Erythroblast (primary cell): ENCODE results near the gene SLC30A7.

ENCODE experiments used
- DNase-seq, 2 experiments: peaks; one replicate each; lab custom pipeline; 2025; lab: John Stamatoyannopoulos, UW
- GATA1 ChIP-seq: IDR thresholded peaks from 2 replicates; pipeline ENCODE4 v1.6.1; 2011; ENCODE audit warnings: low read depth, mild to moderate bottlenecking, control low read depth, low read length, moderate library complexity
- POLR2A ChIP-seq: IDR thresholded peaks from 2 replicates; pipeline ENCODE4 v1.6.1; 2011; ENCODE audit warnings: mild to moderate bottlenecking, low read length

The SLC30A7 gene

GRCh38 chr1:101025657-101026429 lies 130.0 kb downstream of the SLC30A7 start, which contains the start of gene DPH5:
Gene DPH5, minus strand, starts transcription at chr1:101025784. Its CDS starts 341 bp downstream, at chr1:101025443.
- no peak for TF ChIP-seq GATA1
- peak; percentile 85 for TF ChIP-seq POLR2A
- DNase-seq: peak; percentile 91 to 92

DNA sequence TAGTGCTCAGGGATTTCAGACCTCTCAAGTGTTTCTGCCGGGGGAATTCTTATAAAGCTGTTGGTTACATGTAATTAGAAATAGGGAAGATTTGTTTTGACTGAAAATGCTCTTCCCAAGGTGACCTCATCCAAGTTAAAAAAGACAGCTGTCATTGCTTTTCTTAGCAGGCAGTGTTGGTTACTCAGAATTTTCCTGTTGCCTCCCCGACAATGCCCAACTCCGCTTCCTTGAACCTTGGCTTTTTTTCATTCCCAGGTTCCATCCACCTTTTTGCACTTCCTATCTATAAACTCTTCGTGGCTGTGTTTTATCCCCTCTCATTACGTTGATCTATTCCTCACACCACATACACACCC lies 130.5 kb downstream of the SLC30A7 start:
- no peak for TF ChIP-seq POLR2A
- no peak for TF ChIP-seq GATA1
- no peak for DNase-seq

- DNase-seq: peak in 1 of 2 experiments; percentile 5
- TF ChIP-seq GATA1: no peak
- no peak for TF ChIP-seq POLR2A
Observed at GRCh38 chr1:101027194-101027772, 131.4 kb downstream of the SLC30A7 start.

GRCh38 chr1:101028466-101028865 lies 132.6 kb downstream of the SLC30A7 start:
- no peak for TF ChIP-seq POLR2A
- DNase-seq: no peak

- no peak for TF ChIP-seq GATA1
- no peak for TF ChIP-seq POLR2A
- no peak for DNase-seq
Observed at GRCh38 chr1:101029184-101029583, 133.3 kb downstream of the SLC30A7 start.

DNA sequence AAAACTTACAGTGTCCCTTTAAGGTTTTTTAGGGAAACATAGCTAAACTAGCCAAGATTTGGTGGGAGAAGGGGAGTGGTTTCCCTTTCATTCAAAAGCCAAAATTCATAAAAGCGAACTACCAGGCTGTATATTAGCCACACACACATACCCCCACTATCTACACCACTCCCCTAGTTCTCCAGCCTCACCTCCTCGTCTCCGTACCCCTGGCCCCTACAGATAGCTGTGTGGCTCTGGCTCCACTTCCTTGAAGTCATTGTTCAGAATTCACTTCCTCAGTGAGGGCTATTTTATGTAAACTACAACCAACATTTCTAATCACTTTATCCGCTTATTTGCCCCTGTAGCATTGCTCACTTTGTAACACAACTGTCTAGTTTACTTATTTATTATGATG lies 135.0 kb downstream of the SLC30A7 start:
- TF ChIP-seq POLR2A: no peak
- TF ChIP-seq GATA1: no peak
- DNase-seq: no peak
